AG09309 (cell line): Measurements from ENCODE around the gene OR52N5.

ENCODE experiments used
- DNase-seq: peaks from one replicate; pipeline ENCODE4 v3.0.0-alpha.2; 2010; ENCODE audit warnings: low read depth
- H3K4me3 ChIP-seq: 2 replicates; pipeline ENCODE4 v1.5.1; 2011; ENCODE audit warnings: mild to moderate bottlenecking, low read depth, low read length, moderate library complexity; ENCODE audit not compliant: control insufficient read depth
- CTCF ChIP-seq: IDR thresholded peaks from 2 replicates; pipeline ENCODE4 v1.5.1; 2011; ENCODE audit warnings: mild to moderate bottlenecking, low read depth, low read length, inconsistent platforms; ENCODE audit not compliant: insufficient read depth, control insufficient read depth; ENCODE audit errors: missing control alignments

Gene OR52N5

GRCh38 chr11:5727691-5728090 lies 55.5 kb downstream of the OR52N5 start:
- no peak overlapping the region for H3K4me3 ChIP-seq
- no peak for TF ChIP-seq CTCF
- DNase-seq, result no peak

- no peak for TF ChIP-seq CTCF
These were observed 56.8 kb downstream of the OR52N5 start for GRCh38 chr11:5726351-5726750.

More at GRCh38 chr11:5726351-5726750, 56.8 kb downstream of the OR52N5 start:
- no peak overlapping the region for H3K4me3 ChIP-seq
- no peak for DNase-seq
